WTC11 (cell line): ENCODE data around the gene CAPNS1. TPM values are rescaled to one million over a fixed set of nuclear protein-coding genes. Genes with fewer than 3 reads are reported as not detected.

Experiments
- ATAC-seq: fragments of 200-7000 bp; cut with Tn5 transposase; 2 replicates; pipeline ENCODE4 v1.10.0; 2021; ENCODE audit warnings: mild to moderate bottlenecking, moderate library complexity
- CTCF ChIA-PET: fragments of 300-600 bp; sonication (Branson Sonifier 250); formaldehyde crosslinking; loops from one replicate; lab custom pipeline; 2021; ENCODE audit warnings: antibody characterized with exemption; lab: Charles Lee
- POLR2A ChIA-PET: fragments of 350-600 bp; sonication (Branson Sonifier 250); formaldehyde crosslinking; loops from one replicate; lab custom pipeline; 2021; ENCODE audit warnings: antibody characterized with exemption; lab: Charles Lee
- DNase-seq: peaks from one replicate; pipeline ENCODE4 v3.0.0; 2021; ENCODE audit warnings: low spot score
- H3K27ac Mint-ChIP-seq: 2 replicates; pipeline ENCODE4 v1.8.0; 2021; ENCODE audit warnings: mixed read lengths
- H3K27me3 Mint-ChIP-seq: 2 replicates; pipeline ENCODE4 v1.8.0; 2021; ENCODE audit warnings: low read depth, mild to moderate bottlenecking, moderate library complexity, mixed read lengths
- H3K36me3 Mint-ChIP-seq: 2 replicates; pipeline ENCODE4 v1.8.0; 2021; ENCODE audit warnings: mixed read lengths
- H3K4me1 Mint-ChIP-seq: 2 replicates; pipeline ENCODE4 v1.8.0; 2022; ENCODE audit warnings: mixed read lengths
- H3K4me3 Mint-ChIP-seq: 2 replicates; pipeline ENCODE4 v1.8.0; 2021; ENCODE audit warnings: mild to moderate bottlenecking, moderate library complexity, mixed read lengths
- H3K9me3 Mint-ChIP-seq: 2 replicates; pipeline ENCODE4 v1.8.0; 2021; ENCODE audit warnings: mixed read lengths
- JUN ChIP-seq: sonication (generic); formaldehyde crosslinking; IDR thresholded peaks from 2 replicates; pipeline ENCODE4 v1.8.0; 2023; ENCODE audit warnings: mild to moderate bottlenecking, missing genetic modification reagents
- KAT7 ChIP-seq: sonication (generic); formaldehyde crosslinking; IDR thresholded peaks from 2 replicates; pipeline ENCODE4 v1.8.1; 2023; ENCODE audit warnings: missing genetic modification reagents, mild to moderate bottlenecking, borderline replicate concordance
- NFE2L1 ChIP-seq: sonication (generic); formaldehyde crosslinking; IDR thresholded peaks from 2 replicates; pipeline ENCODE4 v1.8.1; 2023; ENCODE audit warnings: missing genetic modification reagents
- NR1H2 ChIP-seq: sonication (generic); formaldehyde crosslinking; IDR thresholded peaks from 2 replicates; pipeline ENCODE4 v1.9.0; 2021; ENCODE audit warnings: mild to moderate bottlenecking, moderate library complexity, missing genetic modification reagents
- RELA ChIP-seq: sonication (generic); formaldehyde crosslinking; IDR thresholded peaks from 2 replicates; pipeline ENCODE4 v1.8.1; 2022; ENCODE audit warnings: missing genetic modification reagents, mild to moderate bottlenecking, borderline replicate concordance
- TCF7 ChIP-seq: sonication (generic); formaldehyde crosslinking; IDR thresholded peaks from 2 replicates; pipeline ENCODE4 v1.8.0; 2022; ENCODE audit warnings: mild to moderate bottlenecking, low read depth, missing genetic modification reagents, moderate library complexity
- ZNF263 ChIP-seq: sonication (generic); formaldehyde crosslinking; IDR thresholded peaks from 2 replicates; pipeline ENCODE4 v1.8.1; 2022; ENCODE audit warnings: low read depth, mild to moderate bottlenecking, moderate library complexity, missing genetic modification reagents
- ZNF423 ChIP-seq: fragments of 250-450 bp; sonication (Bioruptor Pico); IDR thresholded peaks from 2 replicates; pipeline ENCODE4 v2.1.2; 2022; ENCODE audit warnings: mild to moderate bottlenecking, moderate library complexity
- total RNA-seq: library from RNA; stranded (reverse); gene quantifications from 3 replicates; pipeline ENCODE4 v1.2.3, GENCODE V29; 2021
- TF ChIP-seq, protein P1 (sequence below): sonication (generic); formaldehyde crosslinking; conservative IDR thresholded peaks from 2 replicates; pipeline ENCODE4 v1.8.1; 2023; ENCODE audit warnings: mild to moderate bottlenecking, low read depth, missing genetic modification reagents, moderate library complexity
- TF ChIP-seq, protein P2 (sequence below): sonication (generic); formaldehyde crosslinking; IDR thresholded peaks from 2 replicates; pipeline ENCODE4 v1.8.1; 2022; ENCODE audit warnings: low read depth, missing genetic modification reagents, borderline replicate concordance
- TF ChIP-seq, protein P3 (sequence below): sonication (generic); formaldehyde crosslinking; IDR thresholded peaks from 2 replicates; pipeline ENCODE4 v1.8.1; 2022; ENCODE audit warnings: low read depth, mild to moderate bottlenecking, moderate library complexity, missing genetic modification reagents, borderline replicate concordance
- TF ChIP-seq, protein P4 (sequence below): sonication (generic); formaldehyde crosslinking; IDR thresholded peaks from 2 replicates; pipeline ENCODE4 v1.8.1; 2023; ENCODE audit warnings: mild to moderate bottlenecking, missing genetic modification reagents, borderline replicate concordance
- TF ChIP-seq, protein P5 (sequence below): sonication (generic); formaldehyde crosslinking; IDR thresholded peaks from 2 replicates; pipeline ENCODE4 v1.8.0; 2022; ENCODE audit warnings: missing genetic modification reagents
- TF ChIP-seq, protein P6 (sequence below): fragments of 250-450 bp; sonication (Bioruptor Pico); IDR thresholded peaks from 2 replicates; pipeline ENCODE4 v1.9.0; 2021; ENCODE audit warnings: mild to moderate bottlenecking

The CAPNS1 gene
- total RNA-seq, 1 experiment from 2014 or later = 358 TPM

DNA sequence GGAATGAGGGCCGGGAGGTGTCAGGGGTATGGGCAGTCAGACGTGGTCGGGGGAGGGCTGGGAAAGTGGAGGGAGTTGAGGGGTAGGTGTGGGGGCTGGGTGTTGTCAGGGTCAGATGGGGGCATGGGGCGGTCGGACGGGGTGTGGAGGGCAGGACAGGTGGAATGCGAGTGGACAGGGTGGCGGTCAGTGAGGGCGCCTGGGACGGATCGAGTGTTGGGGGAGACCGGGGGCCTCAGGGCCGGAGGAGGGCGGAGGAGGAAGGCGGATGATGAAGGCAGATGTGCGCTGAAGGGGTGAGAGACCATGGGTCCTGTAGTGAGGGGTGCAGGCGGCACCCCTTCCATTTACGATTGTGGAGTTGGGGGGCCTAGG, 18.9 kb upstream of the CAPNS1 start (continued):
- TF ChIP-seq NFE2L1 (no peak), KAT7 (CRISPR knock-in tag) (no peak)
- TF ChIP-seq, protein P1, sequence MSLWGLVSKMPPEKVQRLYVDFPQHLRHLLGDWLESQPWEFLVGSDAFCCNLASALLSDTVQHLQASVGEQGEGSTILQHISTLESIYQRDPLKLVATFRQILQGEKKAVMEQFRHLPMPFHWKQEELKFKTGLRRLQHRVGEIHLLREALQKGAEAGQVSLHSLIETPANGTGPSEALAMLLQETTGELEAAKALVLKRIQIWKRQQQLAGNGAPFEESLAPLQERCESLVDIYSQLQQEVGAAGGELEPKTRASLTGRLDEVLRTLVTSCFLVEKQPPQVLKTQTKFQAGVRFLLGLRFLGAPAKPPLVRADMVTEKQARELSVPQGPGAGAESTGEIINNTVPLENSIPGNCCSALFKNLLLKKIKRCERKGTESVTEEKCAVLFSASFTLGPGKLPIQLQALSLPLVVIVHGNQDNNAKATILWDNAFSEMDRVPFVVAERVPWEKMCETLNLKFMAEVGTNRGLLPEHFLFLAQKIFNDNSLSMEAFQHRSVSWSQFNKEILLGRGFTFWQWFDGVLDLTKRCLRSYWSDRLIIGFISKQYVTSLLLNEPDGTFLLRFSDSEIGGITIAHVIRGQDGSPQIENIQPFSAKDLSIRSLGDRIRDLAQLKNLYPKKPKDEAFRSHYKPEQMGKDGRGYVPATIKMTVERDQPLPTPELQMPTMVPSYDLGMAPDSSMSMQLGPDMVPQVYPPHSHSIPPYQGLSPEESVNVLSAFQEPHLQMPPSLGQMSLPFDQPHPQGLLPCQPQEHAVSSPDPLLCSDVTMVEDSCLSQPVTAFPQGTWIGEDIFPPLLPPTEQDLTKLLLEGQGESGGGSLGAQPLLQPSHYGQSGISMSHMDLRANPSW = no peak
- TF ChIP-seq, all 79 proteins: peak for 0

DNA sequence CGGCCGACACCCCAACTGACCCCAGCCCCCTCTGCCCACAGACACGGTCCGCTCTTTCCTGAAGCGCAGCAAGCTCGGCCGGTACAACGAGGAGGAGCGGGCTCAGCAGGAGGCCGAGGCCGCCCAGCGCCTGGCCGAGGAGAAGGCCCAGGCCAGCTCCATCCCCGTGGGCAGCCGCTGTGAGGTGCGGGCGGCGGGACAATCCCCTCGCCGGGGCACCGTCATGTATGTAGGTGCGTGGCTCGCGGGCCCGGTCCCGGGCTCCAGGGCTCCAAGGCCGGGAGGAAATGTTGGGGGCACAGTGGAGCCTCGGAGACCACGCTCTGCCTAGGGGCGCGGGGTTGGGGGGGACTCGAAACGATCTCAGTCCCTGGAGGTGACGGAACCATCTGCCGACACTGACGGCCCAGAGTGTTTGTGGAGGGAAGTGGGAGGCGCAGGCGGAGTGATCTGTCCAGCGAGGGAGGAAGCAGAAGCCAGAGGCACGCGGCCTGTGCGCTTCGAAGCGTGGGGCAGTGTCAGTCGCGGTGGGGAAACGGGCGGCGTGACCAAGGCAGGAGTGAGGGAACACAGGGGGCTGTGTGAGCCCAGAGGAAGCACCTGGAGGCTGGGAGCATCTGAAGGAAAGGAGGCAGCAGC, 18.3 kb upstream of the CAPNS1 start:
- no peak overlapping the region for H3K4me3 Mint-ChIP-seq
- TF ChIP-seq TCF7 (CRISPR knock-in tag) (no peak), JUN (CRISPR knock-in tag) (no peak), NR1H2 (CRISPR knock-in tag) (no peak)
- TF ChIP-seq, protein P2, sequence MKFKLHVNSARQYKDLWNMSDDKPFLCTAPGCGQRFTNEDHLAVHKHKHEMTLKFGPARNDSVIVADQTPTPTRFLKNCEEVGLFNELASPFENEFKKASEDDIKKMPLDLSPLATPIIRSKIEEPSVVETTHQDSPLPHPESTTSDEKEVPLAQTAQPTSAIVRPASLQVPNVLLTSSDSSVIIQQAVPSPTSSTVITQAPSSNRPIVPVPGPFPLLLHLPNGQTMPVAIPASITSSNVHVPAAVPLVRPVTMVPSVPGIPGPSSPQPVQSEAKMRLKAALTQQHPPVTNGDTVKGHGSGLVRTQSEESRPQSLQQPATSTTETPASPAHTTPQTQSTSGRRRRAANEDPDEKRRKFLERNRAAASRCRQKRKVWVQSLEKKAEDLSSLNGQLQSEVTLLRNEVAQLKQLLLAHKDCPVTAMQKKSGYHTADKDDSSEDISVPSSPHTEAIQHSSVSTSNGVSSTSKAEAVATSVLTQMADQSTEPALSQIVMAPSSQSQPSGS (CRISPR knock-in tag) = no peak
- TF ChIP-seq, protein P3, sequence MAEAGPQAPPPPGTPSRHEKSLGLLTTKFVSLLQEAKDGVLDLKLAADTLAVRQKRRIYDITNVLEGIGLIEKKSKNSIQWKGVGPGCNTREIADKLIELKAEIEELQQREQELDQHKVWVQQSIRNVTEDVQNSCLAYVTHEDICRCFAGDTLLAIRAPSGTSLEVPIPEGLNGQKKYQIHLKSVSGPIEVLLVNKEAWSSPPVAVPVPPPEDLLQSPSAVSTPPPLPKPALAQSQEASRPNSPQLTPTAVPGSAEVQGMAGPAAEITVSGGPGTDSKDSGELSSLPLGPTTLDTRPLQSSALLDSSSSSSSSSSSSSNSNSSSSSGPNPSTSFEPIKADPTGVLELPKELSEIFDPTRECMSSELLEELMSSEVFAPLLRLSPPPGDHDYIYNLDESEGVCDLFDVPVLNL (CRISPR knock-in tag) = no peak
- ATAC-seq = no peak
- ChIA-PET POLR2A (no interaction called here), CTCF (no interaction called here)
- H3K27ac Mint-ChIP-seq = peak overlapping the region; percentile 68; the same call in 1 of the 2 replicates
- H3K27me3 Mint-ChIP-seq = no peaks in the 10 kb centered on the region
- no peaks in the 10 kb centered on the region for H3K9me3 Mint-ChIP-seq
- DNase-seq = no peak
- peaks cover 12% of the 10 kb centered on the region for H3K4me1 Mint-ChIP-seq
- H3K36me3 Mint-ChIP-seq = peaks cover 47% of the 10 kb centered on the region

DNA sequence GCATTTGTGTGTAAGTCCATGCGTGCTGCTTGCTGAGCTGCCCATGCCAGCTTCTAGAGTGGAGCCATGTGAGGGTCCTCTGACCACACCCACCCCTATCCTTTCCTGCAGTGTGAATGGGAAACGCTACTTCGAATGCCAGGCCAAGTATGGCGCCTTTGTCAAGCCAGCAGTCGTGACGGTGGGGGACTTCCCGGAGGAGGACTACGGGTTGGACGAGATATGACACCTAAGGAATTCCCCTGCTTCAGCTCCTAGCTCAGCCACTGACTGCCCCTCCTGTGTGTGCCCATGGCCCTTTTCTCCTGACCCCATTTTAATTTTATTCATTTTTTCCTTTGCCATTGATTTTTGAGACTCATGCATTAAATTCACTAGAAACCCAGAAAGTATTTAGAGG, 14.3 kb upstream of the CAPNS1 start:
- POLR2A ChIA-PET = no interaction called here
- ATAC-seq (no peak), DNase-seq (no peak)
- CTCF ChIA-PET = interaction anchor here (1.2 kb wide), 1 partner anchor 65 kb away, joined by 3 read pairs; no protein-coding TSS in a partner anchor
- H3K27me3 Mint-ChIP-seq = no peaks in the 10 kb centered on the region
- H3K4me1 Mint-ChIP-seq = peaks cover 1% of the 10 kb centered on the region; the same call in 1 of the 2 replicates
- no peak overlapping the region for H3K4me3 Mint-ChIP-seq
- H3K36me3 Mint-ChIP-seq = peaks cover 27% of the 10 kb centered on the region
- no peak overlapping the region for H3K27ac Mint-ChIP-seq
- H3K9me3 Mint-ChIP-seq = no peaks in the 10 kb centered on the region
- TF ChIP-seq, protein P4, sequence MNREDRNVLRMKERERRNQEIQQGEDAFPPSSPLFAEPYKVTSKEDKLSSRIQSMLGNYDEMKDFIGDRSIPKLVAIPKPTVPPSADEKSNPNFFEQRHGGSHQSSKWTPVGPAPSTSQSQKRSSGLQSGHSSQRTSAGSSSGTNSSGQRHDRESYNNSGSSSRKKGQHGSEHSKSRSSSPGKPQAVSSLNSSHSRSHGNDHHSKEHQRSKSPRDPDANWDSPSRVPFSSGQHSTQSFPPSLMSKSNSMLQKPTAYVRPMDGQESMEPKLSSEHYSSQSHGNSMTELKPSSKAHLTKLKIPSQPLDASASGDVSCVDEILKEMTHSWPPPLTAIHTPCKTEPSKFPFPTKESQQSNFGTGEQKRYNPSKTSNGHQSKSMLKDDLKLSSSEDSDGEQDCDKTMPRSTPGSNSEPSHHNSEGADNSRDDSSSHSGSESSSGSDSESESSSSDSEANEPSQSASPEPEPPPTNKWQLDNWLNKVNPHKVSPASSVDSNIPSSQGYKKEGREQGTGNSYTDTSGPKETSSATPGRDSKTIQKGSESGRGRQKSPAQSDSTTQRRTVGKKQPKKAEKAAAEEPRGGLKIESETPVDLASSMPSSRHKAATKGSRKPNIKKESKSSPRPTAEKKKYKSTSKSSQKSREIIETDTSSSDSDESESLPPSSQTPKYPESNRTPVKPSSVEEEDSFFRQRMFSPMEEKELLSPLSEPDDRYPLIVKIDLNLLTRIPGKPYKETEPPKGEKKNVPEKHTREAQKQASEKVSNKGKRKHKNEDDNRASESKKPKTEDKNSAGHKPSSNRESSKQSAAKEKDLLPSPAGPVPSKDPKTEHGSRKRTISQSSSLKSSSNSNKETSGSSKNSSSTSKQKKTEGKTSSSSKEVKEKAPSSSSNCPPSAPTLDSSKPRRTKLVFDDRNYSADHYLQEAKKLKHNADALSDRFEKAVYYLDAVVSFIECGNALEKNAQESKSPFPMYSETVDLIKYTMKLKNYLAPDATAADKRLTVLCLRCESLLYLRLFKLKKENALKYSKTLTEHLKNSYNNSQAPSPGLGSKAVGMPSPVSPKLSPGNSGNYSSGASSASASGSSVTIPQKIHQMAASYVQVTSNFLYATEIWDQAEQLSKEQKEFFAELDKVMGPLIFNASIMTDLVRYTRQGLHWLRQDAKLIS (CRISPR knock-in tag) = no peak
- TF ChIP-seq ZNF423 = no peak
- TF ChIP-seq, protein P5, sequence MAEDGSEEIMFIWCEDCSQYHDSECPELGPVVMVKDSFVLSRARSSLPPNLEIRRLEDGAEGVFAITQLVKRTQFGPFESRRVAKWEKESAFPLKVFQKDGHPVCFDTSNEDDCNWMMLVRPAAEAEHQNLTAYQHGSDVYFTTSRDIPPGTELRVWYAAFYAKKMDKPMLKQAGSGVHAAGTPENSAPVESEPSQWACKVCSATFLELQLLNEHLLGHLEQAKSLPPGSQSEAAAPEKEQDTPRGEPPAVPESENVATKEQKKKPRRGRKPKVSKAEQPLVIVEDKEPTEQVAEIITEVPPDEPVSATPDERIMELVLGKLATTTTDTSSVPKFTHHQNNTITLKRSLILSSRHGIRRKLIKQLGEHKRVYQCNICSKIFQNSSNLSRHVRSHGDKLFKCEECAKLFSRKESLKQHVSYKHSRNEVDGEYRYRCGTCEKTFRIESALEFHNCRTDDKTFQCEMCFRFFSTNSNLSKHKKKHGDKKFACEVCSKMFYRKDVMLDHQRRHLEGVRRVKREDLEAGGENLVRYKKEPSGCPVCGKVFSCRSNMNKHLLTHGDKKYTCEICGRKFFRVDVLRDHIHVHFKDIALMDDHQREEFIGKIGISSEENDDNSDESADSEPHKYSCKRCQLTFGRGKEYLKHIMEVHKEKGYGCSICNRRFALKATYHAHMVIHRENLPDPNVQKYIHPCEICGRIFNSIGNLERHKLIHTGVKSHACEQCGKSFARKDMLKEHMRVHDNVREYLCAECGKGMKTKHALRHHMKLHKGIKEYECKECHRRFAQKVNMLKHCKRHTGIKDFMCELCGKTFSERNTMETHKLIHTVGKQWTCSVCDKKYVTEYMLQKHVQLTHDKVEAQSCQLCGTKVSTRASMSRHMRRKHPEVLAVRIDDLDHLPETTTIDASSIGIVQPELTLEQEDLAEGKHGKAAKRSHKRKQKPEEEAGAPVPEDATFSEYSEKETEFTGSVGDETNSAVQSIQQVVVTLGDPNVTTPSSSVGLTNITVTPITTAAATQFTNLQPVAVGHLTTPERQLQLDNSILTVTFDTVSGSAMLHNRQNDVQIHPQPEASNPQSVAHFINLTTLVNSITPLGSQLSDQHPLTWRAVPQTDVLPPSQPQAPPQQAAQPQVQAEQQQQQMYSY (CRISPR knock-in tag) = no peak
- no peak for TF ChIP-seq RELA (CRISPR knock-in tag)
- TF ChIP-seq, protein P6, sequence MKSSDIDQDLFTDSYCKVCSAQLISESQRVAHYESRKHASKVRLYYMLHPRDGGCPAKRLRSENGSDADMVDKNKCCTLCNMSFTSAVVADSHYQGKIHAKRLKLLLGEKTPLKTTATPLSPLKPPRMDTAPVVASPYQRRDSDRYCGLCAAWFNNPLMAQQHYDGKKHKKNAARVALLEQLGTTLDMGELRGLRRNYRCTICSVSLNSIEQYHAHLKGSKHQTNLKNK = no peak
- no peak for TF ChIP-seq ZNF263 (CRISPR knock-in tag)
